NCI-H460 (cell line): Measurements from ENCODE around the gene FADS3. TPM values are rescaled to one million over a fixed set of nuclear protein-coding genes. Genes with fewer than 3 reads are reported as not detected.

Experiments
- DNase-seq: peaks from one replicate; pipeline ENCODE4 v3.0.0-alpha.2; 2016; ENCODE audit warnings: low read depth; ENCODE audit errors: extremely low read depth
- total RNA-seq: library from RNA; depleted of rRNA; stranded (reverse); fragments of >200 nt; shearing (Covaris generic); gene quantifications from 2 replicates; pipeline ENCODE4 v1.2.3, GENCODE V29; 2014

FADS3 gene
- total RNA-seq, 1 experiment from 2014 or later, result 16.8 TPM

DNA sequence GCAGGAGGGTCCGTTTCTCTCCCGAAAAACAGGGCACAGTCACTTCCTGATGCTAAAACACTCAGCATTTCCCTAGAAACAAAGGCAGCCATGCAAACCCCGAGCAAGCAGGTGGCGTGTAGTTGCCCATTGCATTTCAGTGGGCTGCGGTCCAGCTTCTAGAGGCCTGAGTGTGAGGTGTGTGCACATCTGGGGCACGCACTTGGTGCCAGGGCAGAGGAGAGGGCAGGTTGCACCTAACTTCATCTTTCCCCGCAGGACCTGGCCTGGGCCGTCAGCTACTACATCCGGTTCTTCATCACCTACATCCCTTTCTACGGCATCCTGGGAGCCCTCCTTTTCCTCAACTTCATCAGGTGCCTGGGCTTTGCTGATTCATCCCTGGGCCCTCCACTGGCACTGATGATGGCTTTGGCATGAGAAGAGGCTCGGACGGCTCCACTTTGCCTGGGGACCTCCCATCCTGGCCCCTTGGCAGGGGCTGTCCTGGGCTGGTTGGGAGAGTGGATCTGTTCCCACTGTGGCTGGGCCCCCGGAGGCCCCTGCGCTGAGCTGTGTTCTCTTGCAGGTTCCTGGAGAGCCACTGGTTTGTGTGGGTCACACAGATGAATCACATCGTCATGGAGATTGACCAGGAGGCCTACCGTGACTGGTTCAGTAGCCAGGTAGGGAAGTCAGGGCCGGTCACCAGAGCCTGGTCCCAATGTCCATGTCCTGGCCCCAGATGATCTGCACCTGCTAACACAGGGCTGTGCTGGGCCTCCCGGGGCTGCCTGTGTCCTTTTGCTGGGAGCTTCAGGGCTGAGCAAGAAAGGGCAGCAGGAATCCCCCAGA is 28.4 kb downstream of the FADS3 start:
- no peak for DNase-seq

DNA sequence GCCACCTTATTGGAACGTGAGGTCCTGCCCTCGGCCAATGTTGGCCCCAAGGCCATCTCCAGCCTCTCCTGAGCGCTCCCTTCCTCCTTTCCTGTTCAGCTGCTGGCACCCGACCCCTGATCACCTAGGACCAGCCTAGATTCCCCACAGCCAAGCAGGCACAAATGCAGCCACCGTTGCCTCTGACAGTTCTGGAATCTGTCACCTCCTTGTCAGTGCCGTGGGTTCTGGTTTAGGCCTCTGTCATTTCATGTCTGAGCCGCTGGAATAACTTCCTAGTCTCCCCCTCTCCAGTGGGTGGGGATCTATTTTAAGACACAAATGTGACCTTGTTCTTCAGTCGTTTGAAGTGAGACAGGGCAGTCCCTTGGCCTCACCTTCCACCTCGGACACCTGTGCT is 29.7 kb downstream of the FADS3 start:
- DNase-seq, result no peak

DNA sequence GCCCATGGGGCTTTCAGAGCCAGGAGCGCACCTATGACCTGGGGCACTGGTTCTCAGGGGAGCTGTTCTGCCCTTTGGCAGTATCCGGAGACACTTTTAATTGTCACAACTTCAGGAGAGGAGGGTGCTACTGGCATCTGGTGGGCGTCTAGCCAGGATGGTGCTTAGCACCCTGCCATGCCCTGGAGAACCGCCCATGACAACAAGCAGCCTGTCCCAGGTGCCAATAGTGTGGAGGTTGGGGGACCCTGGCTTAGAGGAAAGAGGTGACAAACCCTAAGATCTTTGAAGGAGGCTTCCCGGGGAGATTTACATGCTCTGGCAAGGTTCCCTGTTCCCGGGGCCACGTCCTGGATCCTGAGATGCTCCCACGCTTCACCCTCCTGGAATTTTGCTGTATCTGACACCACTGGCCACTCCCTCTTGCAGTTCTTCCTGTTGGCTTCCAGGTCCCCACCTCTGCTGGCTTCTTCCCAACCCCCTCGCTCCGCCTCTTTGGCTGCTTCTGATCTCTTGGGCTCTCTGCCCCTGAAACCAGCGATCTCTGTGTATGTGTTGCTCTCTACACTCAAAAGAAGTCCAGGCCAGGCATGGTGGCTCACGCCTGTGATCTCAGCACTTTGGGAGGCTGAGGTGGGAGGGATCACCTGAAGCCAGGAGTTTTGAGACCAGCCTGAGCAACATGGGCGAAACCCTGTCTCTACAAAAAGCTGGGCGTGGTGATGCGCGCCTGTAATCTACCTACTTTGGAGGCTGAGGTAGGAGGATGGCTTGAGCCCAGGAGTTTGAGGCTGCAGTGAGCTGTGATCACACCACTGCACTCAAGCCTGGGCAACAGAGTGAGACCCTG is 31.1 kb downstream of the FADS3 start:
- DNase-seq, result no peak

DNA sequence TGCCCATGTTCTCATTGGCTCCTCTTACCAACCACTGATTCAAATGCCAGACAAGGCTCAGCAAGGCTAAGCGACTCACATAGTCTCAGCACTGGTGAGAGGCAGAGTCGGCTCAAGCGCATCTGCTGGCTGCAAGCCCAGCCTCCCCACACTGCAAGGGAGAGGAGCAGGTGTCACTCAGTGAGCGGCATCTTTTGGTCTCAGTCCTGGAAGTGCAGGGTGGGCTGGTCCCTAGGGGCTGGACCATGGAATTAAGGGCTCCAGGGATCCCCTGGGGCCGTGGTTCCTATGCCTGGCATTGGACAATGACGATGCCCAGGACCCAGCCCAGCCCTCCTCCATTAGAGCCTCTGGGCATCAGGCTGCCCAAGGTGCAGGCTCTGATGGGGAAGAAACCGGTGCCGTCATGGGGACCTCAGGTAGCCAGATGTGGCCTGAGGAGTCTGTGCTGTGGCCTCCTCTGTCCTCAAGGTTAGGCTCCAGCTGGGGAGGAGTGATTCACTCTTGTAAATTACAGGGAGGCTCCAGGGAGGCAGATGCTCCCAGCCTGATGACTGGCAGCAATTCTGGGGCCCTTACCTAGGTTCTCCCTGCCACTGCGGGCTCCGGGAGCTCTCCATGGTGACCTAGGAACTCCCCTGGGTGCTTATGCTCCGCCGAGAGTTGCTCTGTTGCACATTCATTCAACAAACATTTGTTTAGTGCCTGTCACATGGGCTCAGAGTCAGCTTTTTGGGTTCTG is 35.2 kb downstream of the FADS3 start:
- DNase-seq, result no peak

DNA sequence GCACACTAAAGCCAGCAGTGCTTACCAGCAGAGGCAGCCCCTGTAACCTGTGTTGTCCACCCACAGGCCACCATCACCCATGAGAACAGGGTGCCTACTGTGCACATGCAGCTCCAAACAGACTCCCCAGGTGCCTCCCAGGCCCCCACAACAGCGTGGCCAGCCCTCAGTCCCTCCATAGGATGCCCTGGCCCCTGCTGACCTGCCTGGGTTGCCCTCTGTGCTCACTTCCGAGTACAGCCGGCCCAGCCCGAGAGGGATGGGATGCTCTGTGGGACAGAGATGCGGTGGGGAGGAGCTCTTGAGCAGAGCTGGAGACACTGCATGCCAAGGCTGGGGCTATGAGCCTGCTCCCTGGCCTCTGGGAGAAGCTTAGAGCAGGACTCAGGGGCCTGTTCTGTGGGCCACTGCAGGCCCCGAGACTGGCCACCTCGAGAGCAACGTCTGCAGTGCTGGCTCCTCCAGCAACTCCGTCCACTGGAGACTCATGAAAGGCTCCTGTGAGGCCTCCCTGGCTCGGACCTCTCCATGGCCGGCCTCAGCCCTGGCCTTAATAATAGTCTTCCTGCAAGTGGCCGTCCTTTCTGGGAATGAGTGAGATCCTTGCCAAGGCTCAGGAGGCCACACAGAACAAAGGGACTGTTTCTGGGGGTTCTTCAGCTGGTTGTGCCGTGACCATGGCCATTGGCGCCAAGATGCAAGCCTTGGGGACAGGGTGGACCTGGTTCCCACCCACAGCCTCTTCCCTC is 36.2 kb downstream of the FADS3 start:
- DNase-seq, result no peak

DNA sequence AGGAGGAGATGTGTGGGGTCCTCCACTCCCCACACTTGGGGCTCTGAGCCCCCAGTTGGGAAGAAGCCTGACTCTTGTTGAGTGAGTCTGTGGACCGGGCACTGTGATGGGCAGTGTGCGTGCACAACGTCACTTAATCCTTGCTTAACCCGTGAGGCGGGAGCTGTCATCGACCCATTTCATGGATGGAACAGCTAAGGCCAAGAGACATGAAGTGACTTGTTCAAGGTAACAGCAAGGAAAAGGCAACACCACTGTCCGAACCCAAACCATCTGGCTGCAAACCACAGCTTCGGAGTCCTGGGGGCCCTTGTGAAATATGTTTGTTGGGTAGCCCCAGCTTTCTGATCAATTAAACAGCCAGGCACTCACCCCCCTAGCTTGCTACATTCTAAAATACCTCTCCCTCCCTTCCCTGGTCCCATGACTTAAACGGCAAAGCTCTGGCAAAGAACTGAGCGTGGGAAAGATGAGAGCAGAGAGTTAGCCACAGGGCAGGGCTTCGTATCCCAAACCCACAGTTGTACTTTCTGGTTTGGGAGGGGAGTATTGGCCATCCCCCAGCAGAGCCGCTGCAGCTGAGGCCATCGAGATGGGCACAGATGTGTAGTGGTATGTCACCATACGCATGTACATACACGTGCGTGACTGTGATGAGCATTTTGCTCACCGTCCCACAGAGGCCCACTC is 37.0 kb downstream of the FADS3 start:
- DNase-seq, result no peak

DNA sequence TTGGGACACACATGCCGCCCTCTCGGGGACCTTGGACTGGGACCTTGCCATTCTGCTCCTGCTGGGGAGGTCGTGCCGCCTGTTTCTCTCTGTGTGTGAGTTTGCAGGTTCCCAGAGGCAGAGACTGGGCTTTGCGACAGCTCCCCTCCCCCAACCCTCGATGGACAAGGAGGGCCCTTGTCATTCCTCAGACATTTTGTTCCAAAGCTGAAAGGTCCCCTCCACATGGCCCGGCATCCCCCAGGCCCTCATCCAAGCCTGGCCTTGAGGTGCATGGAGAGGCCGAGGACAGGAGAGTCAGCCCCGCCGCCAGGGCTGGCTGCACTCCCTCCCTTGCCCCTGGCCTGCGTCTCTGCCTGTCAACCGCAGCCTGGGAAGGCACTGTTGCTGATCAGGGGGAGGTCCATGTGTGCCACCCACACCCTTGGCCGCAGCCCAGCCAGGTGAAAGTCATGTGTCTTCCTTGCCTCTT is 37.6 kb downstream of the FADS3 start:
- DNase-seq, result no peak

DNA sequence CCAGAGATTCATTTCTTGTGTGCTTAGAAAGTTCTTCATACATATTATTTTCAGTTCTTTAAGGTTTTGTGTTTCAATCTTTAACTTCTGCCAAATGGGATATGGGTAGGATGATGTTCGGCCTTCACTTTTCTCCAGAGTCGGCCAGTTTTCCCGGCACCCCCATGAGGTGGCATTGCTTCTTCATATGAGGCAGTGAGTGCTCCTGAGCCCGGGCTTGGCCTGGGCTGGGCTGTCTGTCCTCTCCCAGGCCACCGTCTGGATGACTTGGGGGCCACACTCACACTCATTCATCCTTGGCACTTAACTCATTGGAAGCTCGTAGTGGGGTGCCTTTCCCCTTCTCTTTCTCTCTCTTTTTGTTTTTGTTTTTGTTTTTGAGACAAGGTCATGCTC is 39.4 kb downstream of the FADS3 start:
- no peak for DNase-seq

DNA sequence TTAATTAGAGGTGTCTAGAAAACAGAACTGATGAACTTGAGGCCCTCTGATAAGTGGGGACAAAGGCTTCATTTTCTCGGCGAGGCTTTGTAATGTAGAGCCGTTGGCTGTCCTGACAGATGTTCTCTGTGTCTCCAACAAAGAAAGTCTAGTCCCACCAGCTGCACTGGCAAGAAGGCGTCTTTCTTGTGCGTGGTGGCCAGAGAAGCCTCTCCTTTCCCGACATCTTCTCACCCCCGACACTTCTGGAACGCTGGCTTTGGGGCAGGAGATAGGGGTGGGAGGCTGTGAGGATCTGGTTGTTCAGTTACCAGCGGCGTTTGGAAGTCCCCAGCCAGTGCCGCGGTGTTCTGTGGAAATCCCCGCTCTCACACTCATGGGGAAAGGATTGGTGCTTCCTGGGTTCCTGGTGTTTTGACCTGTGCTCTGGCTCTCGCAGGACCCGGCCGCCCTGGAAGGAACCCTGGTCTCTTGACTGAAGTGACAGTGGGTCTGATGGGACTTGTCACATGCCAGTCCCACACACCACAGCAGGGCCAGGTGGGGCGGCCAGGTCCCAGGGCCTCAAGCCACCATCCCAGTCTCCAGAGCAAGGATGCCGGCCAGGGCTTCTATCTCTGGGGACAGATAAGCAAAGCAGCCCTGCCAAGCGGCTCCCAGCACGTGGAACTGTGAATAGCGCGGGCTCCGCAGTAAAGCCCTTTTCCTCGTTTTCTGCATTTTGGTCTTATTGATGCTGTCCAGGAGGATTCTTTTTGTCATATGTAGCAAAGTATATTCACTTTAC is 40.0 kb downstream of the FADS3 start:
- DNase-seq, result no peak

DNA sequence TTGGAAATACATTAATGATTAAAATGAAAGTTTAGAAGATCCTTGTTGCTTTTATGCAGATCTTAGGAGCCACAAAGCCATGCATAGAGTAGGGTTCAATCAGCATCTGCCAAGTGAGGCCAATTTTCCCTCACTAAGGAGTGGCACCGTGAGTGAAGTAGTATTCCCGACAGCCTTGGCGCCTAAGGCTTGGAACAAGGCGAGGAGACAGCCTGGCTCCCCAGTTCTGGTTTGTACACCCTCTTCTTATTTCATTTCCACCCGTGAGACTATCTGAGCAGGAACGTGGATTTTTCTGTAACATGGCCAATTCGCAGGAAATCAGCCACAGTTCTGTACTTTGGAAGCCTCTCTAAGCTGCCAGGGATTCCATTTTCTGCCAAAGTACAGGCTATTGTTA is 40.7 kb downstream of the FADS3 start:
- no peak for DNase-seq

DNA sequence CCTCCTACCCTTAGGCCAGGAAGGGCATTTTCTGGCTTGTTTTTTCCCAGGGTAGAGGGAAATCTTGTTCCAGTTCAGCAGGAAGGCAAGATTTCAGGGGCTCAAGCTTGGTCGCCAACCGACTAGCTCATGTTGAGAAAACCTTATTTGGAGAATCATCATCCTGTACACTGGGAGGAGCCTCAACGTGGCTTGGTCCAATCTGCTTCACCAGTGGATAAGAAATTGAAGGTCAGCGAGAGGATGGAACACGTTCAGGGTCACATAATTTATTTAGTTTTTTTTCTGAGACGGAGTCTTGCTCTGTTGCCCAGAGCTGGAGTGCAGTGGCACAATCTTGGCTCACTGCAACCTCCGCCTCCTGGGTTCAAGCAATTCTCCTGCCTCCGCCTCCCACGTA is 42.7 kb downstream of the FADS3 start:
- DNase-seq, result no peak

DNA sequence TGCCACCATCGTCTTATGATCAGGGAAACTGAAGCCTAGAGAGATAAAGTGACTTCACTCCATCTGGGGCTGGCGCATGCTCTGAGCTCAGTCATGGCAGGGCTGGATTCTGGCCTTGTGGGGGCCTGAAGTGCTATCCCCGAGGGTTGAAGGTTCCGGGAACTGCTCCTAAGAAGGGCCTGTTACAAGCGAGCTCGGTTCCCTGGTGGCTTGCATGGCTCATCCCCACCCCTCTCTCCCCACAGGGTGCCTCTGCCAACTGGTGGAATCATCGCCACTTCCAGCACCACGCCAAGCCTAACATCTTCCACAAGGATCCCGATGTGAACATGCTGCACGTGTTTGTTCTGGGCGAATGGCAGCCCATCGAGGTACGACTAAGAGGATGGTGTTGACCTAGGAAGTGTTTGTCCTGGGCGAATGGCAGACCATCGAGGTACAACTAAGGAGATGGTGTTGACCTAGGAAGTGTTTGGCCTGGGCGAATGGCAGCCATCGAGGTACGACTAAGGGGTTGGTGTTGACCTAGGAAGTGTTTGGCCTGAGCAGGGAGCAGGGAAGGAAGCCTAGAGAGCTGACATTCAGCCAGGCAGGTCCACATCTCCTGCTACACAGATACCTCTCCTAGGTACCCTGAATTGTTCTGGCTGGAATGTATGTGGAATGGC is 43.3 kb downstream of the FADS3 start:
- DNase-seq, result no peak

DNA sequence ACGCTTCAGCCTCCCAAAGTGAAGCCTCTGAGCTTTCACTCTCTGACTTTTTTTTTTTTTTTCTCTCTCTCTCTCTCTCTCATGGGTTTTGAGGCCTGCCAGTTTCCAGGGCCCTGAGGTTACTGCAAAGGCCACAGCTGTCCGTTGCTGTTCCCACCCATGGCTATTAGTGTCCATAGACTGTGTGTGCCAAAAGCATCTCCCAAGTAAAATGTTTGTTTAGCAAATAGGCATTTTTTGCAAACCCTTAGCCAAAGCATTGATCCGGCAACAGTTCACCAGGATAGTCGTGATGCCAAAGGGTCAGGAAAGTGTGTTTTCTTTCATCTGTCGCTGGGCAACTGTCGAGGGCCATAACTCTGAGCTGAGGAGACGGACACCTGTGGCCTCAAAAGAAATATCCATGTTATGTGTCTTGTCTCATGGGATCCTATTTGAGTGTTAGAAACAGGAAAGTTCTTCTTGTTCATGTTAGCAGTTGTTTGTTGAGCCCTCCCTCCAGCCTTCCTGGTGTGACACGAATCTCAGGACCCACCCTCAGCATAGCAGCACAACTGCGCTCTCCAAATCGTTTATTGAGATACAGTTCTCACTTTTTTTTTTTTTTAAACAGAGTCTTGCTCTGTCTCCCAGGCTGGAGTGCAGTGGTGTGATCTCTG is 44.9 kb downstream of the FADS3 start:
- DNase-seq, result no peak

DNA sequence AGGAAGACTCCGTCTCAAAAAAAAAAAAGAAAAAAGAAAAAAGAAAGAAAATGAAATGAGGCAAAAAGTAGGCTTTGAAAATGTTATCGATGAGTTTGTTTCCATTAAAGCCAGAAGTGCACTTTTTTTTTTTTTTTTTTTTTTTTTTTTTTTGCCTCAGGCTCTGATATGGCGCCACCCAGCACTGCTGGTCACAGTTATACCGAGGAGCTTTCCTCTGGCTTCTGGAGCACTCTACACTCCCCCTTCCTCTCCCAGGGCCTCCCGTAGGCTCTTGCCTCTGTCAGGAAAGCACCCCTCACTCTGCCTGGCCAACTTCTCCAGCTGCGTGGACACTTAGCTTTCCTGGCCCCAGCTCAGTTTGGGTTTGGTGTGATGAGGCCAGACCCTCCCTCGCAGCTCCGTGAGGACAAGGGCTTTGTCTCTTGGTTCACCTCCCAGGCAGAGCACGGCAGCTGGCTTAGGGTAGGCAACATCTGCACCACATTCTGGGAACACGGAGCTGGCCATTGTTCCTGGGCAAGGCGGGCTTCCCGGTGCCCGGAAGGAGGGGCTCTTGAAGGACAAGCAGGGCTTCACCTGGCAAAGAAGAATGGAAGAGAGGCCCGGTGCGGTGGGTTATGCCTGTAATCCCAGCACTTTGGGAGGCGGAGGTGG is 46.3 kb downstream of the FADS3 start:
- no peak for DNase-seq

DNA sequence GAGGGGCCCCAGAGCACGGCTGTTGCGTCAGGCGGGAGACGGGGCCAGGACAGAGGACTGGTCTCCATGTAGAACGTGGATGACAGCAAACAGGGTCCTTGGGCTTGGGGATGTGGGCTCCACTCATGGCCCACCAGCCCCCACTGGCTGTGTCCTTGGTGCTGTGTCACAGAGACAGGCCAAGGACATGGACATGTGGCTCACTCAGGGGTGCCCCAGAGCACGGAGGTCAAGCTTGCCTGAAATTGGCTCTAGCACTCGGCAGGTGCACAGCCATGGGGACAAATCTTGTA is 48.9 kb downstream of the FADS3 start:
- no peak for DNase-seq

DNA sequence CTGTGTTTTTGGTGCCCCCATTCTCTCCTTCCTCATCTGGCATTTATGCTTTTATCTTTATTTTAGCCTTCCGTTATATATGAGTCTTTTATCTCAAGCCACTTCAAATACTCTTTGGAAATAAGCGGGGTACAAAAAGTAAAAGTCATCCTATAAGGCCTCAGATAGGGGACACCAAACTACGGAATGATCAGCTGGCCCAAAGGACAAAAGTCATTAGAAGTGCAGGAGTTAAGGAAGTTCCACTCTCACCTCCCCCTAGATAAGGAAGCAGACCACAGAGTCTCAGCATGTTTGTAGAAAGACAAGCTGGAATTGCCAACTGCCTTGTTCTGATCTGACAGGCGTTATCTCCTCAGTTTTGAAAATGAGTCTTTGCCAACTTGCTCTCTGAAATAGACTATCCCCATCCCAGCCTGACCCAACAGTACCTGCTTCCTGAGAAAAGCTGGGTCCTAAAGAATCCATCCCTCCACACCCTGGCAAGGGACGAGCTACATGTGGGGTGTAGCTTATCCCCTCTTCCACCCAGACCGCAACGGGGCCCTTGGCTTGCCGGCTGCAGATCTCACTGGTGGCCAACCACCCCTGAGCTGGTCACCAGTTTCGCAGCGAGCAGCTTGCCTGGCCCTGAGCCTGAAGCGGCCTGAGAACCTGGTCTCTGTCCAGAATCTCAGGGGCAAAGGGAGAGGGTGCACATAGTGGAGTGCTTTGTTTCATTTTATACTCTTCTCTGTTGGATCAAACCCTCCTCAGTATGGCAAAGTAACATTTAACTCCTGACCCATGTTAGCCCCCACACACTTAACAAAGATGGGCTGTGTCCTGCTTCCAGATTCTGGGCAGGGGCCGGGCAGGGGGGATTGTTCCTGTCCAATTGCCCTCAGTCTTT is 49.5 kb downstream of the FADS3 start:
- DNase-seq, result no peak

DNA sequence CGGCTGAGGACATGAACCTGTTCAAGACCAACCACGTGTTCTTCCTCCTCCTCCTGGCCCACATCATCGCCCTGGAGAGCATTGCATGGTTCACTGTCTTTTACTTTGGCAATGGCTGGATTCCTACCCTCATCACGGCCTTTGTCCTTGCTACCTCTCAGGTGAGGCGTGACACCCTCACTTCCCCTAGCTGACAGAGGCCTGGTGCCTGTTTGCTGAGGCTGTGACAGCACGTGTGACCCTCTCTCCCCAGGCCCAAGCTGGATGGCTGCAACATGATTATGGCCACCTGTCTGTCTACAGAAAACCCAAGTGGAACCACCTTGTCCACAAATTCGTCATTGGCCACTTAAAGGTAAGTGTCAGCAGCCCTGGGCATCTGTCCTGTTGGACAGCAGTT is 51.0 kb downstream of the FADS3 start:
- DNase-seq, result no peak
